ENCODE measurements around the gene FAXDC2.

FAXDC2 gene

DNA sequence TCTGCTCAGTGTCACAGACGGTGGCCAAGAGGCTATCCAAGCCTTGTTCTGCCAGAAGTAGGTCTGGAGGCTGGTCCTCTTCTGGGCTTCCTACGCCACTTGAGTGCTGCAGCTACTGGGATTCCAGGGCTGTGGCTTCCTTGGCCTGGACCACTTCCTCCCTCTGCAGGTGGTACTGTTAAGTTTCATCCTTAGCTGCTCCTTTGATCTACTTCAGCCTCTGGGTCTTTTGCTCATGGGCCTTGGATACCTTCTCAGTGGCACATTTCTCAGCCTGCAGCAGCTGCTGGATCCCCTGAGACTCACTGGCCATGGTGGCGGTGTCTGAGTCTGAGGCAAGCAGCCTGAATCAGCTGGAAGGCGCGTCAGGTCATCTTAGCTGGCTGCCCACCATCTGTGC is 18.3 kb upstream of the FAXDC2 start (continued):
- TF ChIP-seq ZNF140 (tag by site-specific recombination; IDR thresholded peaks at IDR 0.05) = no peak

GRCh38 chr5:154866841-154867240 is 16.4 kb upstream of the FAXDC2 start:
- Histone ChIP-seq H3K4me3 (ENCODE audit: low read depth, low read length) (no peak overlapping the region), H3K36me3 (ENCODE audit: control insufficient read depth in 2 of 2, insufficient read depth in 1 of 2, low read length in 2 of 2) (peaks cover 56 to 68% of the 10 kb centered on the region in 2 experiments), H3K27ac (ENCODE audit: extremely low read depth, low read depth, low read length) (no peak overlapping the region), H3K9me3 (ENCODE audit: control insufficient read depth, insufficient read depth, low read depth, low read length) (no peaks in the 10 kb centered on the region), H3K4me1 (ENCODE audit: control insufficient read depth, insufficient read depth, low read length) (no peaks in the 10 kb centered on the region)
- ChIA-PET CTCF (no interaction called here), POLR2A (interaction anchor here (1.3 kb wide), 1 partner anchor 10 kb away, joined by 3 read pairs; no protein-coding TSS in a partner anchor)
- no peak for TF ChIP-seq ZNF214 (tag by site-specific recombination; IDR thresholded peaks at IDR 0.05; ENCODE audit: borderline replicate concordance)
- TF ChIP-seq ZNF138 (tag by site-specific recombination; IDR thresholded peaks at IDR 0.05; ENCODE audit: borderline replicate concordance) = no peak
- no peak for TF ChIP-seq EGR2 (tag by site-specific recombination; IDR thresholded peaks at IDR 0.05; ENCODE audit: low read depth)
- TF ChIP-seq ZFP69B (tag by site-specific recombination; IDR thresholded peaks at IDR 0.05) = no peak
- no peak for TF ChIP-seq ZNF629 (tag by site-specific recombination; IDR thresholded peaks at IDR 0.05)
- no peak for TF ChIP-seq ZFHX2 (tag by site-specific recombination; conservative IDR thresholded peaks at IDR 0.05)
- TF ChIP-seq KLF8 (tag by site-specific recombination; IDR thresholded peaks at IDR 0.05) = no peak
- TF ChIP-seq ZNF426 (tag by site-specific recombination; IDR thresholded peaks at IDR 0.05) = no peak
- TF ChIP-seq SCRT1 (tag by site-specific recombination; IDR thresholded peaks at IDR 0.05; ENCODE audit: borderline replicate concordance) = no peak
- TF ChIP-seq ZFP41 (tag by site-specific recombination; IDR thresholded peaks at IDR 0.05; ENCODE audit: borderline replicate concordance) = no peak
- TF ChIP-seq MEIS1 (CRISPR knock-in tag; IDR thresholded peaks at IDR 0.05; ENCODE audit: borderline replicate concordance) = no peak
- TF ChIP-seq, protein P1, sequence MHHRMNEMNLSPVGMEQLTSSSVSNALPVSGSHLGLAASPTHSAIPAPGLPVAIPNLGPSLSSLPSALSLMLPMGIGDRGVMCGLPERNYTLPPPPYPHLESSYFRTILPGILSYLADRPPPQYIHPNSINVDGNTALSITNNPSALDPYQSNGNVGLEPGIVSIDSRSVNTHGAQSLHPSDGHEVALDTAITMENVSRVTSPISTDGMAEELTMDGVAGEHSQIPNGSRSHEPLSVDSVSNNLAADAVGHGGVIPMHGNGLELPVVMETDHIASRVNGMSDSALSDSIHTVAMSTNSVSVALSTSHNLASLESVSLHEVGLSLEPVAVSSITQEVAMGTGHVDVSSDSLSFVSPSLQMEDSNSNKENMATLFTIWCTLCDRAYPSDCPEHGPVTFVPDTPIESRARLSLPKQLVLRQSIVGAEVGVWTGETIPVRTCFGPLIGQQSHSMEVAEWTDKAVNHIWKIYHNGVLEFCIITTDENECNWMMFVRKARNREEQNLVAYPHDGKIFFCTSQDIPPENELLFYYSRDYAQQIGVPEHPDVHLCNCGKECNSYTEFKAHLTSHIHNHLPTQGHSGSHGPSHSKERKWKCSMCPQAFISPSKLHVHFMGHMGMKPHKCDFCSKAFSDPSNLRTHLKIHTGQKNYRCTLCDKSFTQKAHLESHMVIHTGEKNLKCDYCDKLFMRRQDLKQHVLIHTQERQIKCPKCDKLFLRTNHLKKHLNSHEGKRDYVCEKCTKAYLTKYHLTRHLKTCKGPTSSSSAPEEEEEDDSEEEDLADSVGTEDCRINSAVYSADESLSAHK (tag by site-specific recombination; IDR thresholded peaks at IDR 0.05) = no peak
- TF ChIP-seq ZNF121 (tag by site-specific recombination; IDR thresholded peaks at IDR 0.05) = no peak
- no peak for TF ChIP-seq REST (tag by site-specific recombination; IDR thresholded peaks at IDR 0.05)
- TF ChIP-seq, protein P2, sequence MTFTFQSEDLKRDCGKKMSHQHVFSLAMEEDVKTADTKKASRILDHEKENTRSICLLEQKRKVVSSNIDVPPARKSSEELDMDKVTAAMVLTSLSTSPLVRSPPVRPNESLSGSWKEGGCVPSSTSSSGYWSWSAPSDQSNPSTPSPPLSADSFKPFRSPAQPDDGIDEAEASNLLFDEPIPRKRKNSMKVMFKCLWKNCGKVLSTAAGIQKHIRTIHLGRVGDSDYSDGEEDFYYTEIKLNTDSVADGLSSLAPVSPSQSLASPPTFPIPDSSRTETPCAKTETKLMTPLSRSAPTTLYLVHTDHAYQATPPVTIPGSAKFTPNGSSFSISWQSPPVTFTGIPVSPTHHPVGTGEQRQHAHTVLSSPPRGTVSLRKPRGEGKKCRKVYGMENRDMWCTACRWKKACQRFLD (tag by site-specific recombination; IDR thresholded peaks at IDR 0.05) = no peak
- no peak for TF ChIP-seq PRDM2 (tag by site-specific recombination; IDR thresholded peaks at IDR 0.05; ENCODE audit: borderline replicate concordance)
- no peak for TF ChIP-seq FEZF1 (tag by site-specific recombination; IDR thresholded peaks at IDR 0.05)

All from HEK293 (cell line).